Activated T-helper 9 cell treated with anti-CD3 and anti-CD28 coated beads, Interleukin-2, amount 50 U/mL, for 16 hours (primary cell): Measurements from ENCODE around the gene COQ10A.

Experiments used
- DNase-seq: peaks from one replicate; pipeline ENCODE4 v3.0.0-alpha.2; 2020; ENCODE audit warnings: low read depth

Gene COQ10A

DNA sequence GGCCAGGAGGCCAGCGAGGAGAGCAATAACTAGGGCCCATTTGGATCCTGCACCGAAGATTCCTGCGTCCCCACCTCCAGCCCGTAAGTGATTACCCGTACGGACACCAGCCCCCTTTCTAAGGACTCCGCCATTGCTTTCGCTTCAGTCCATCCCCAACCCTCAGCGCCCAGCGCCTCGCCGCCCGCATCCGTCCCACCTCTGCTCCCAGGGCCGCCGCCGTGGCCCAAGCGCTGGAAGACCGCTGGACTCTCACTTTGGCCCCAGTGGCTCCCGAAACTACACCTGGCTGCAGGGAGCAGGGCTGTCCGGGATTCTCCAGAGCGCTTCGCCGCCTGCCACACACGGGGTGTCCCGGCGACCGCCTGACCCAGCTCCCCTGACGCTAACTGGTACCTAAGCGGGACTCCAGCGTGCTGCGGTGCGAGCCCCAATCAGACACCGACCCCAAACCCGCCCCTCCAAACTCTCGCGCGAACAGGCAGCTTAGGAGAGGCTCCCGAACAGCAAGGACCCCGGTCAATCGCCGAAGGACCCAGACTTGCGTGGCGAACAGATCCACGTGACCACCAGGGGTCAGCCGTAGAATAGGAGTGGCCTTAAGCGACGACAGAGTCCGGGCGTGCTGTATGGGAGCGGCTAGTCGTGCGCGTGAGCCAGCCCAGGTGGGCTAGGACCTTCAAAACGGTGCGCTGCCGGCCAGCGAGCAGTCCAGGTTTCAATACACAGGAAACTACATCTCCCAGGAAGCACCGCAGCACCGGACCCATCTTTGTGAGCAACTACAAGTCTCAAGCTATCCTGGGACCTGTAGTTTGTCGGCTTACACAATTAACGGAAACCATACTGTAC, 49.1 kb downstream of the COQ10A start, which contains the start of gene CNPY2:
TSS of gene CNPY2 (minus strand) at position 367 of the 852 bp plus-strand sequence. CDS start 771 bp downstream, outside the sequence.
- peak; percentile 85 for DNase-seq

DNA sequence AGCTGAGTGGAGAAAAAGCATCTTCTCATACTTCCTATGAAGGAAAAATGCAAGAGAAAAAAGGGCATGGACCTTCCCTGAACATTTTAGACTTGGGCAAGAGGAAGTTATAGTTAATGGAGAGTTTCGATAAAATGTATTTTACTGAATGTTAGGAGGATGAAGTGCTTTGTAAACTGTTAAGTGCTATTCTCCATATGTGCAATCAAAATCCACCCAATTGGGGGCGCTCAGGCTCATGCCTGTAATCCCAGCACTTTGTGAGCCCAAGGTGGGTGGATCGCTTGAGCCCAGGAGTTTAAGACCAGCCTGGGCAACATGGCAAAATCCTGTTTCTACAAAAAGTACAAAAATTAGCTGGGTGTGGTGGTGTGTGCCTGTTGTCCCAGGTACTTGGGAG, 50.9 kb downstream of the COQ10A start:
- no peak for DNase-seq
